Measurements from ENCODE around the gene TIMP2. TPM values are rescaled to one million over a fixed set of nuclear protein-coding genes. Genes with fewer than 3 reads are reported as not detected.
"Not testable (repeated sequence)": the region's sequence is repeated elsewhere in the genome, so short reads cannot be mapped to it uniquely, and the experiment has no call there.

TIMP2 gene
- total and polyA plus RNA-seq, 2 donors from 2014 or later, result 72.1 to 172 TPM

DNA sequence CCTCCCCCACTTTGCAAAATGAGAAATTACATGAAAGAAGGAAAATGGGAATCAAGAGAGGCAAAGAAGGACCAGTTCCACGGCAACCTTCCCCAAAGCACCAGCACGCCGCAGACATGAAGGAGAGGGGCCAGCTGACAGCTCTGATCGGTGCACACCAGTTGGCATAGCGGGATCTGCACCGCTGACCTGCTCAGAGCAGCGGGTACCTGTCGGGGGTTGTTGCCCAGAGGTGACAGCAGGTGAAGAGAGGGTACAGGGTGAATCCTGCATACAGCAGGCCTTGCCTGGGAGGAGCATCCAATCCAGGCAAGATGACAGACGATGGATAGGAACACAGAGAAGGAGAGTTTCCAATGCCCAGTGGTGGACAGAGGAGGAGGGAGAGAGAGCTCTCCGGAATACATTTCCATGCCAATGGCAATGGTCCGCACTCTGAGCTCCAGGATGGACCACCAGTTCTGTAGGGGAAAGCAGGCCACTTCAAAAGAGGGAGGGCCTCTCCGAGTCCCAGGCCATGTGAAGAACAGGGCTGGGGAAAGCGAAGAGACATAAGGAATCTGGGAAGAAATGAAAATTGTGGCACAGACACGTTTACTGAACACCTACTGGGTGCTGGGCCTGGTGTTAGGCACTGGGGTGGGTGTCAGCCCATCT is 46.2 kb downstream of the TIMP2 start:
- Histone ChIP-seq H3K27me3 (ENCODE audit: control insufficient read depth, insufficient read depth, low read length) (no peaks in the 10 kb centered on the region), H3K4me1 (ENCODE audit: control insufficient read depth in 2 of 3, insufficient read depth in 2 of 3, low read depth in 1 of 3, low read length in 3 of 3) (peaks cover 0 to 22% (median 3%) of the 10 kb centered on the region in 3 donors), H3K9me3 (ENCODE audit: control insufficient read depth in 2 of 3, insufficient read depth in 1 of 3, low read length in 3 of 3) (no peaks in the 10 kb centered on the region), H3K4me3 (ENCODE audit: low read length in 3 of 3) (no peak overlapping the region), H3K36me3 (ENCODE audit: control insufficient read depth in 2 of 3, insufficient read depth in 3 of 3, low read length in 3 of 3) (no peaks in the 10 kb centered on the region), H3K9ac (ENCODE audit: low read length in 3 of 3) (peak overlapping the region in 1 of 3 donors; percentile 58), H3K27ac (ENCODE audit: low read depth in 2 of 2, low read length in 2 of 2) (peak overlapping the region; percentile 53 to 84)
- DNase-seq (no peak), FAIRE-seq (no peak)
- intact Hi-C loops (cut with DNase I), result no loop called here
- TF ChIP-seq, protein P1, sequence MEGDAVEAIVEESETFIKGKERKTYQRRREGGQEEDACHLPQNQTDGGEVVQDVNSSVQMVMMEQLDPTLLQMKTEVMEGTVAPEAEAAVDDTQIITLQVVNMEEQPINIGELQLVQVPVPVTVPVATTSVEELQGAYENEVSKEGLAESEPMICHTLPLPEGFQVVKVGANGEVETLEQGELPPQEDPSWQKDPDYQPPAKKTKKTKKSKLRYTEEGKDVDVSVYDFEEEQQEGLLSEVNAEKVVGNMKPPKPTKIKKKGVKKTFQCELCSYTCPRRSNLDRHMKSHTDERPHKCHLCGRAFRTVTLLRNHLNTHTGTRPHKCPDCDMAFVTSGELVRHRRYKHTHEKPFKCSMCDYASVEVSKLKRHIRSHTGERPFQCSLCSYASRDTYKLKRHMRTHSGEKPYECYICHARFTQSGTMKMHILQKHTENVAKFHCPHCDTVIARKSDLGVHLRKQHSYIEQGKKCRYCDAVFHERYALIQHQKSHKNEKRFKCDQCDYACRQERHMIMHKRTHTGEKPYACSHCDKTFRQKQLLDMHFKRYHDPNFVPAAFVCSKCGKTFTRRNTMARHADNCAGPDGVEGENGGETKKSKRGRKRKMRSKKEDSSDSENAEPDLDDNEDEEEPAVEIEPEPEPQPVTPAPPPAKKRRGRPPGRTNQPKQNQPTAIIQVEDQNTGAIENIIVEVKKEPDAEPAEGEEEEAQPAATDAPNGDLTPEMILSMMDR (IDR thresholded peaks at IDR 0.05; ENCODE audit: borderline replicate concordance, extremely low read depth, insufficient read depth), result no peak

DNA sequence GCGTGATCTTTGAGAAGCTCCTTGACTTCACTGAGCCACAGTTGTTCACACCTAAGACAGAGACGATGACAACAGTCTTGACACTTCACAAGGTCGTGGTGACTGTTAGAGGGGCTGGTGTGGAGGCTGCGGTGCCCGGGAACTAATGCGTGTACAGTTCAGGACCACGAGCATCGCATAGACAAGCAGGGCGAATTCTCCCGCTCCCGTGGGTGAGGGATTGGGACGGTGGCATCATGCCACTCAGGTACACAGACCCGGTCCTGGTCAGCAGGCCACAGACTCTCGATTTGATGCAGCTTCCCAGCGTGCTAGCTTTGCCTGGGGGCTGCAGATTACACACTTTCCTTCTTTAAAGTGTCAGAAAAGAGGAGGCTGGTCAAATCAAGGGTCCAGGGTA is 46.9 kb downstream of the TIMP2 start:
- H3K36me3 ChIP-seq (ENCODE audit: control insufficient read depth in 2 of 3, insufficient read depth in 3 of 3, low read length in 3 of 3), result no peaks in the 10 kb centered on the region
- no peak for FAIRE-seq
- H3K9ac ChIP-seq (ENCODE audit: low read length in 3 of 3), result no peak overlapping the region
- H3K4me1 ChIP-seq (ENCODE audit: control insufficient read depth in 2 of 3, insufficient read depth in 2 of 3, low read depth in 1 of 3, low read length in 3 of 3), result peaks cover 0 to 20% (median 3%) of the 10 kb centered on the region in 3 donors
- DNase-seq, result no peak
- H3K9me3 ChIP-seq (ENCODE audit: control insufficient read depth in 2 of 3, insufficient read depth in 1 of 3, low read length in 3 of 3), result no peaks in the 10 kb centered on the region
- intact Hi-C loops (cut with DNase I), result no loop called here
- H3K27ac ChIP-seq (ENCODE audit: low read depth in 2 of 2, low read length in 2 of 2), result no peak overlapping the region
- TF ChIP-seq, protein P1 (IDR thresholded peaks at IDR 0.05; ENCODE audit: borderline replicate concordance, extremely low read depth, insufficient read depth), result no peak
- no peaks in the 10 kb centered on the region for H3K27me3 ChIP-seq (ENCODE audit: control insufficient read depth, insufficient read depth, low read length)
- no peak overlapping the region for H3K4me3 ChIP-seq (ENCODE audit: low read length in 3 of 3)

DNA sequence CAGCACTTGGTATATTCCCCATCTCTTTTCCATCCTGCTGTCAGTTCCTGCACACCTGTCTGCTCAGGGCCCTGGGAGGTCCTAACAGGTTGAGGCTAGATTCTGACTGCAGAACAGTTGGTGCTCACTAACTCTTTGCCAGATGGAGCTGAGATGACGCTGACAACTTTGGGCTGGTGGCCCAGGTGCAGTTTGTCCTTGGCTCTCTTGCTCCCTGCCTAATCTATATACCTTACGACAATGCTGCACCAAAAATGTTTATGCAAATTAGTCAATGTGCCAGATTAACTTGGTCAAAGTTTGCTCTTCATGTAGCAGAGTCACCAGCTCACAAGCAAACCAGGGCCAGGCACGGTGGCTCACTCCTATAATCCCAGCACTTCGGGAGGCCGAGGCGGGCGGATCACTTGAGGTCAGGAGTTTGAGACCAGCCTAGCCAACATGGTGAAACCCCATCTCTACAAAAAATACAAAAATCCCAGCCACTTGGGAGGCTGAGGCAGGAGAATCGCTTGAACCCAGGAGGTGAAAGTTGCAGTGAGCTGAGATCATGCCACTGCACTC is 48.2 kb downstream of the TIMP2 start:
- H3K4me3 ChIP-seq (ENCODE audit: low read length in 3 of 3); H3K27ac ChIP-seq (ENCODE audit: low read depth in 2 of 2, low read length in 2 of 2); FAIRE-seq; H3K9me3 ChIP-seq (ENCODE audit: control insufficient read depth in 2 of 3, insufficient read depth in 1 of 3, low read length in 3 of 3); DNase-seq; H3K9ac ChIP-seq (ENCODE audit: low read length in 3 of 3); H3K36me3 ChIP-seq (ENCODE audit: control insufficient read depth in 2 of 3, insufficient read depth in 3 of 3, low read length in 3 of 3); H3K27me3 ChIP-seq (ENCODE audit: control insufficient read depth, insufficient read depth, low read length); intact Hi-C loops (cut with DNase I): not testable (repeated sequence)
- peaks cover 0 to 11% (median 3%) of the 10 kb centered on the region in 3 donors for H3K4me1 ChIP-seq (ENCODE audit: control insufficient read depth in 2 of 3, insufficient read depth in 2 of 3, low read depth in 1 of 3, low read length in 3 of 3)

DNA sequence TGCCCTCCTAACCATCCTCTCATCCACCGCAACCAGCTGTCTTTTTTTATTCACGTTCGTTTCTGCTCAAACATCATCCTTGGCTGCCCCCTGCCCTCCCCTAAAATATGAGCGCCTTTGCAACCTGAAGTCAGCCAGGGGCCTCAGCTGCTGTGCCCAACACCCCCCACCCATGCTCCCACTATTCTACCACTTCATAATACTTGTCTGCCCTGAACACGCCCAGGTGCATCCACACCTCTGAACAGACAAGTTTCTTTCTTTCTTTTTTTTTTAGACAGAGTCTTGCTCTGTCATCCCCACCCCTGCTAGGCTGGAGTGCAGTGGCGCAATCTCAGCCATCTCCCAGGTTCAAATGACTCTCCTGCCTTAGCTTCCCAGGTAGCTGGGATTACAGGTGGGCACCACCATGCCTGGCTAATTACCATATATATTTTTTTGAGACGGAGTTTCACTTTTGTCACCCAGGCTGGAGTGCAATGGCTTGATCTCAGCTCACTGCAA is 49.0 kb downstream of the TIMP2 start:
- no peak overlapping the region for H3K27ac ChIP-seq (ENCODE audit: low read depth in 2 of 2, low read length in 2 of 2)
- no peak overlapping the region for H3K4me3 ChIP-seq (ENCODE audit: low read length in 3 of 3)
- H3K4me1 ChIP-seq (ENCODE audit: control insufficient read depth in 2 of 3, insufficient read depth in 2 of 3, low read depth in 1 of 3, low read length in 3 of 3), result peaks cover 0 to 11% (median 3%) of the 10 kb centered on the region in 3 donors
- H3K36me3 ChIP-seq (ENCODE audit: control insufficient read depth in 2 of 3, insufficient read depth in 3 of 3, low read length in 3 of 3), result peaks cover 0 to 2% (median 0%) of the 10 kb centered on the region in 3 donors
- no peak overlapping the region for H3K9ac ChIP-seq (ENCODE audit: low read length in 3 of 3)
- no peaks in the 10 kb centered on the region for H3K9me3 ChIP-seq (ENCODE audit: control insufficient read depth in 2 of 3, insufficient read depth in 1 of 3, low read length in 3 of 3)
- FAIRE-seq (no peak), DNase-seq (no peak)
- intact Hi-C loops (cut with DNase I), result no loop called here
- H3K27me3 ChIP-seq (ENCODE audit: control insufficient read depth, insufficient read depth, low read length), result no peaks in the 10 kb centered on the region
- TF ChIP-seq, protein P1 (IDR thresholded peaks at IDR 0.05; ENCODE audit: borderline replicate concordance, extremely low read depth, insufficient read depth), result no peak

All from kidney (tissue), 14 donors.